Measurements from ENCODE around the gene GLB1L3.

- no peak for TF ChIP-seq CTCF (IDR thresholded peaks at IDR 0.05)
- no peak for TF ChIP-seq POLR2AphosphoS5 (IDR thresholded peaks at IDR 0.05)
- no peak for TF ChIP-seq POLR2A (IDR thresholded peaks at IDR 0.05)
These were observed 38.6 kb upstream of the GLB1L3 start for GRCh38 chr11:134237557-134237922.

All from breast epithelium (tissue), 3 donors.